H7 (cell line): ENCODE results near the gene CBX8. TPM values are rescaled to one million over a fixed set of nuclear protein-coding genes. Genes with fewer than 3 reads are reported as not detected.

ENCODE experiments used
- DNase-seq: peaks from one replicate; pipeline ENCODE4 v3.0.0; 2012
- H3K27me3 ChIP-seq: 2 replicates; pipeline ENCODE4 v1.6.0; 2011; ENCODE audit warnings: mild to moderate bottlenecking, low read length; ENCODE audit not compliant: control insufficient read depth, insufficient read depth
- H3K36me3 ChIP-seq: replicated peaks from 2 replicates; pipeline ENCODE4 v1.5.1; 2011; ENCODE audit warnings: low read length; ENCODE audit not compliant: control insufficient read depth, insufficient read depth
- H3K4me3 ChIP-seq: 2 replicates; pipeline ENCODE4 v1.5.1; 2011; ENCODE audit warnings: low read depth, mild to moderate bottlenecking, control low read depth, low read length, moderate library complexity; ENCODE audit not compliant: insufficient read depth
- total RNA-seq: library from RNA; depleted of rRNA; stranded (reverse); fragments of >200 nt; shearing (Covaris generic); gene quantifications from 2 replicates; pipeline ENCODE4 v1.2.3, GENCODE V29; 2014

CBX8 gene
- total RNA-seq, 1 experiment from 2014 or later: 1.4 TPM

GRCh38 chr17:79789943-79790804, 6.7 kb downstream of the CBX8 start:
- Histone ChIP-seq H3K27me3 (peaks cover 75% of the 10 kb centered on the region), H3K36me3 (peaks cover 1% of the 10 kb centered on the region; the same call in 1 of the 2 replicates), H3K4me3 (peak overlapping the region; percentile 41)
- peak; percentile 98 for DNase-seq

GRCh38 chr17:79788989-79789942, 7.6 kb downstream of the CBX8 start:
- peak overlapping the region; percentile 41 for H3K4me3 ChIP-seq
- peak; percentile 94 for DNase-seq
- H3K36me3 ChIP-seq: peaks cover 5% of the 10 kb centered on the region; the same call in 1 of the 2 replicates
- peaks cover 66% of the 10 kb centered on the region for H3K27me3 ChIP-seq

- Histone ChIP-seq H3K4me3 (no peak overlapping the region), H3K27me3 (peaks cover 58% of the 10 kb centered on the region), H3K36me3 (peaks cover 5% of the 10 kb centered on the region)
- peak; percentile 40 for DNase-seq
Measured at GRCh38 chr17:79788455-79788854, 8.4 kb downstream of the CBX8 start.

- Histone ChIP-seq H3K27me3 (peaks cover 45% of the 10 kb centered on the region), H3K4me3 (no peak overlapping the region), H3K36me3 (peaks cover 11% of the 10 kb centered on the region)
- peak; percentile 34 for DNase-seq
Measured at GRCh38 chr17:79786930-79787643, 9.8 kb downstream of the CBX8 start.

- Histone ChIP-seq H3K27me3 (peaks cover 36% of the 10 kb centered on the region), H3K36me3 (peaks cover 16% of the 10 kb centered on the region), H3K4me3 (no peak overlapping the region)
- peak; percentile 71 for DNase-seq
Measured at GRCh38 chr17:79785900-79786810, 10.7 kb downstream of the CBX8 start.

DNA sequence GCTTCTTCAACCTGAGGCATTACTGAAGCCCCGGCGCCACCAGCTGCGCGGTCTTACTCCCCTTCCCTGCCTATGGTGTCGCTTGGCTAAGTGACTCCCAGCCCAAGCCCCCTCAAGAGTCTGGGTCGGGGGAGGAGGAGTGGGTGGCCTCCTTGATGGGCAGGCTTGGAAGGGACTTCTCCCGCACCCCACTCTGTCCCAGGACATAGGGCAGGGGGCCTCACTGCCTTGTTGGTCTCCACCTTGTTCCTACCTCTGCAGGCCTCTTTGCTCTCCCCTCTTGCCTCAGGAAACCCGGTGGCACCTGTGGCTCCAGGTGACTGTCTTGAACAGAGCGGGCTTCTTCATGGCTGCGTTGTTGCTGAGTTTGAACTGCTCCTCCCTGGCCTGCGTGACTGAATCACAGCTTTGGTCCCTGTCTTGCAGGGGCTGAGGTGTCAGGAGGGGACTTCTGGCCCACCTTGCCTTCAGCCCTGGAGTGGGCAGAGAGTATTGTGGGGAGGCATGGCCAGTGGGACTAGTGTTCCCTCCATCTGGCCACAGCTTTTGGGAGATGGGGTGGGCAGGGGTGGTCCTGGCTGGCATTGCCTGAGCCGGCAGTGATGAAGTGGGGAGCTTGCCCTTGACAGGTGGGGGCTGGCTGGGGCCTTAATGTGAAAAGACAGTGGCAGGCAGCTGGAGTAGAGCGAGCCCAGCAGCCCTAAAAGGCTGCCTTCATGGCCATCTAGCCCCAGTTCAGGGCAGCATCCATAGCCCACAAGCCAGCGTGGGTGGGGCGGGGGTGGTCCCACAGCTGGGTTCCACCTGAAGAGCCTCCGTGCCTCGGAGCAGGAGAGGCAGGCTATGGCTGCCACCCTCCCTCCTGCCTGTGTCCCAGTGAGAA, 11.6 kb downstream of the CBX8 start:
- no peak overlapping the region for H3K4me3 ChIP-seq
- H3K27me3 ChIP-seq: peaks cover 27% of the 10 kb centered on the region
- DNase-seq: no peak
- peaks cover 20% of the 10 kb centered on the region for H3K36me3 ChIP-seq

GRCh38 chr17:79784353-79785016, 12.4 kb downstream of the CBX8 start:
- no peak for DNase-seq
- Histone ChIP-seq H3K4me3 (no peak overlapping the region), H3K36me3 (peaks cover 28% of the 10 kb centered on the region), H3K27me3 (peaks cover 19% of the 10 kb centered on the region)

DNA sequence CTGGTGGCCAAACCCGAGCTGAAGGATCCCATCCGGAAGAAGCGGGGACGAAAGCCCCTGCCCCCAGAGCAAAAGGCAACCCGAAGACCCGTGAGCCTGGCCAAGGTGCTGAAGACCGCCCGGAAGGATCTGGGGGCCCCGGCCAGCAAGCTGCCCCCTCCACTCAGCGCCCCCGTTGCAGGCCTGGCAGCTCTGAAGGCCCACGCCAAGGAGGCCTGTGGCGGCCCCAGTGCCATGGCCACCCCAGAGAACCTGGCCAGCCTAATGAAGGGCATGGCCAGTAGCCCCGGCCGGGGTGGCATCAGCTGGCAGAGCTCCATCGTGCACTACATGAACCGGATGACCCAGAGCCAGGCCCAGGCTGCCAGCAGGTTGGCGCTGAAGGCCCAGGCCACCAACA, 13.0 kb downstream of the CBX8 start:
- H3K4me3 ChIP-seq: no peak overlapping the region
- no peak for DNase-seq
- peaks cover 28% of the 10 kb centered on the region for H3K36me3 ChIP-seq
- peaks cover 13% of the 10 kb centered on the region for H3K27me3 ChIP-seq

GRCh38 chr17:79781736-79782575, 14.9 kb downstream of the CBX8 start:
- Histone ChIP-seq H3K4me3 (no peak overlapping the region), H3K27me3 (peaks cover 1% of the 10 kb centered on the region), H3K36me3 (peaks cover 28% of the 10 kb centered on the region)
- peak; percentile 51 for DNase-seq

DNA sequence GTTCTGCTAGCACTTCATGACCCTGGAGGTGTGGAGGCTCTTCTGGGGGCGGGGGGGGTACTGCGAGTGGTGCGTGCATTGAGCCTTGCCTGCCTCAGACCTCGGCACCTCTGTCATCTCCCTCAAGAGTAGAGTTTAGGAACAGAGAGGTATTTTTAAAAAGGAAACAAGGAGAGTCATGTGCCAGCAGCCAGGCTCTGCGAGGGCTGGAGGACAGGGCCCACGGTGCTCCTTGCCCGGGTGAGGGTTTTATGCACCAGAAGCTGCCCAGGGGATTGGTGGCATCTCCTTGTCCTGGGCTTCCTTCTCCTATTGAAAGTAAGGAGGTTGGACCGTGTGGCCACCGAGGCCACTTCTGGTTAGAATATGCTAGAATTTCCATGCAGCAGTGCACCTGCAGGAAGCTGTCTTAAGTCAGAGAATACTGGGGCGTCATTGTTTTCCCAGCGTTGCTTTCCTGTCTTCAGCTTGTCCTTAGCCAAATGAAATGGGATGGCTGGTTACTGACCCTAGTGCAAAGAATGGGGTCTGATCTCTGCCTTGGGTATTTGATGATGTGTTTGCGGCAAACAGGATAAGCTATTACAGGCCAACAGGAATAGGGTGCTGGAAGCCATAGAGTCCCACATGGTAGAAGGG, 15.7 kb downstream of the CBX8 start:
- Histone ChIP-seq H3K36me3 (peaks cover 28% of the 10 kb centered on the region), H3K4me3 (no peak overlapping the region), H3K27me3 (no peaks in the 10 kb centered on the region; the same call in 1 of the 2 replicates)
- peak; percentile 22 for DNase-seq

DNA sequence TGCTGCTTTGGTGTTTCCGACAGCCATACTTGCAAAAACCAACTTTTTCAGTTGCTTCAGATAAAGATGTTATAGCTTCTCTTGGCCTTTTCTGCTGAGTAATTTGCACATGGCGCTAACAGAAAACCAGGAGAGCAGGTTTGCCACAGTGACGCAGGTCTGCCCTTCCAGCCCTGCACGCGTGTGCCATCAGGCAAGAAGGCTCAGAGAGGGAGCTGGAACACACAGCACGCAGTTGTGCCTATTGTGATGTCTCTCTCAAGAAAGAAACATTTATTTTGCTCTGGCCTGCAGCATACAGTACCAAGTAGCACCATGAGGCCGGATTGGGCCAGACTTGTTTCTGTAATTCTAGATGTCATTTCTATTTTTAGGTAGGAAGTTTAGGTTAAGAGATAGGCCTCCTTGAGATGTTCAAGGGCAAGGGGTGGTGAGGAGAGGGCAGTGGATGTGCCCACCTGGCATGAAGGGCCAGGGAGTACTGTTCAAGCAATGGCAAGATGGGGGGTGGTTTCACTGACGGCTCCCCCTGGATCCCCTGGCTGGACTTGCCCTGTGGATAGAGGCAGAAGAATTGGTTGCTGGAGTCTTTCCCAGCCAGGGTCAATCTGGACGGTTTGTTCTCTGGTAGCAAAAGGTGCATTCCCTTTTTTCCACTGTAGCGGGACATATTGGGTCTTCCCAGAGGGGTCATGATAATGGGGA, 17.1 kb downstream of the CBX8 start:
- H3K4me3 ChIP-seq: no peak overlapping the region
- DNase-seq: peak; percentile 30
- peaks cover 25% of the 10 kb centered on the region for H3K36me3 ChIP-seq
- no peaks in the 10 kb centered on the region for H3K27me3 ChIP-seq
